GM19238 (cell line): Measurements from ENCODE around the gene NANOS2.

ENCODE experiments used
- DNase-seq: peaks from one replicate; pipeline ENCODE4 v3.0.0; 2011; ENCODE audit warnings: low spot score; ENCODE audit not compliant: insufficient read length

The NANOS2 gene

DNA sequence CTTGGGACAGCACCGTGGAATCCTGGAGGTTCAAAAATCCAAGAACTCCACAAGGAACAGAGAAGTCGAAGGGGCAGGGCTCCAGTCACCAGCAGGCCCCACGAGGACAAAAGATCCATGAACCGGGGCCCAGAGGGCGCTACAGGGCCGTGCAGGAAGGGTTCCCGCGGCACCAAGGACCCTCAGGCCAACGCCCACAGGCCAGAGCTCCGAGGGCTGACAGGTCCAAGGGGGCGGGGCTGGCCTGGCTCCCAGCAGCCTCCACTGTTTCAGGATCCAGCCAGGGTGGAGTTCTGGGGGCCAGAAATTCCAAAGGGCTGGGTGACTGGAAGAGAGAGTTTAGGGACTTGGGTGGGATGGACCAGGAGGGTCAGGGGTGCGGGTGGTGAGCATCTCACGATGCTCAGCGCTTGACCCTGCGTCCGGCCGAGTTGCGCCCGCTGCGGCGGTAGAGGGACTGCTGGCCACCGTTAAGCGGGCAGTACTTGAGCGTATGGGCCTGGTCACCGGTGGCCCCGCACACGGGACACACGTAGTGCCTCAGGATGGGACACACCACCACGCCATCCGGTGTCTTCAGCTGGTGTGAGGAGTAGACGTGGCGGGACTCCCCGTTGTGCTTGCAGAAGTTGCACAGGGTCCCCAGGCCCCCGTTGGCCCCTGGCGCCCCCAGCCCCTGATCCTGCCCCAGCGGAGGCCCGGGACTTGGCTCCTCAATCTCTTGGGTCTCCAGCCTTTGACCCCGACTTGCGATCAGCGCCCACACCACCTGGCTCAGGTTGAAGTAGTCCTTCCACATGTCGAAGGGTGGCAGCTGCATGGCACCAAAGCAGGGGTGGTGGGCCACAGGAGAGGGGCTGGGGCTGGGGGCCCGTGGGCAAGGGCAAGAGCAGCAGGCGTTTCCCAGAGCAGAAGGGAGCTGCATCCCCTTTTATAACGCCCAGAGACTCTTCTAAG, at the start of gene NANOS2:
TSS of gene NANOS2 (minus strand) at position 905 of the 957 bp plus-strand sequence. CDS start at position 820, 85 bp downstream.
- no peak for DNase-seq

DNA sequence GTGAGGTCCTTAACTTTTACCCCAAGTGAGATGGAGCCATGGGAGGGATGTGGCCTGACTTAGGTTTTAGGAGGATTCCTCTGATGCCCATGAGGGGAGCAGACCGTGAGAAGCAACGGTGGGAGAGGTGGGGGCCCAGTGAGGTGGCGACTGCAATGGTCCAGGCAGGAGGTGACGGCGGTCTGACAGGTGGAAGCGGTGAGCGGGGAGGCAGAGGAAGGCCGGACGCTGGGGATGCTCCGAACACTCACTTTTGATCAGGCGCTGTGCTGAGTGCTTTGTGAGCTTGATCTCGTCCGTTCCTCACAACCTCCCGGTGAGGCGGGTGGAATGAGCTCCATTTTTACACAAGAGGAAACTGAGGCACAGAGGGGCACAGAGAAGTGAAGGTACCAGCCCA, 47.4 kb upstream of the NANOS2 start:
- no peak for DNase-seq

DNA sequence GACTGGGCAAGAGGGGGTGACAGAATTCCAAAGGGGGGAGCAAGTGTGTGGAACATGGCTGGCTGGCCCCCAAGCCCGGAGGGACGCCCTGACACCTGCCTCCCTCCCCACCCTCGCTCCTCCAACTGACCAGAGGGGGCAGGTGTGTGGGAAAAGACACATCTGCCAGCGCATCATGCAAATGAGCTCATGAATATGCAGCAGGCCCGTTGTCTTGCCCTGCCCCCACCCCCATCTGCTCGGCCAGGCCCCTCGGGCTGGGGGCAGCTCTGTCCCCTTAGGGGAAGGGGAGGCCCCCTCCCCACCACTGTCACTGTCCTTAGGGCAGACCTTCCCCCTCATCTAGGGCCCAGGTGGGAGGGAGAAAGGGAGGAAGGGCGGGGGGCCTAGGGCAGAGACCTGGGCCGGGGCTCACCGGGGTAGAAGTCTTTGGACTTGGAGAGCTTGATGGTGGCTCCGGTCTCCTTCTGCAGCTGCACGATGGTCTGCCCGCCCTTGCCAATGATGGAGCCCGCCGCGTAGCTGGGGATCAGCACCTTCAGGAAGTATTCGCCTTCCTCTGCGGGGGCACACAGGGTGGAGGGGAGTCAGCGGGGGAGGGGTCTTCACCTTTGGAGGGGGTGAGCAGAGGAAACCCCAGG, 46.1 kb upstream of the NANOS2 start:
- no peak for DNase-seq

DNA sequence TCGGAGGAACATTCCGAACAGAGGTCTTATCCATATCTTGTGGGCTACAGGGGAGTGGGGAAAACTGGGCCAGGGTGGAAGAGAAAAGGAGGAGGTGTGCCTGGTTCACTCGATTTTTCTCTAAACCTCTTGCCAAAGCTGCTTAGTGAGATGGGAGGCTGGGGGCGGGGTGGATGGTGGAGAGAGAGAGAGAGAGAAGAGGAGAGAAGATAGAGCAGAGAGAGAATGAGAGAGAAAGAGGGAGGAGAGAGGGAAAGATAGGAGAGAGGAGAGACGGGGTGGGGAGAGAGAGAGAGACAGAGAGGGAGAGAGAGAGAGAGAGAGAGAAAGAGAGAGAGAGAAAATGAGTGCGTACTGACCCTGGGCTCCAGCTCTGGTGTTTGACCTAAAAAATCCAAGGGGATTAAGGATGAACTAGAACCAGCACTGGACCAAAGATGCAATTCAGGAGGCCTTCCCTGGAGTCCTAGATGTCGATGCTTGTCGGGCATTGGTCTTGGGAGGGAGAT, 45.0 kb upstream of the NANOS2 start:
- no peak for DNase-seq

DNA sequence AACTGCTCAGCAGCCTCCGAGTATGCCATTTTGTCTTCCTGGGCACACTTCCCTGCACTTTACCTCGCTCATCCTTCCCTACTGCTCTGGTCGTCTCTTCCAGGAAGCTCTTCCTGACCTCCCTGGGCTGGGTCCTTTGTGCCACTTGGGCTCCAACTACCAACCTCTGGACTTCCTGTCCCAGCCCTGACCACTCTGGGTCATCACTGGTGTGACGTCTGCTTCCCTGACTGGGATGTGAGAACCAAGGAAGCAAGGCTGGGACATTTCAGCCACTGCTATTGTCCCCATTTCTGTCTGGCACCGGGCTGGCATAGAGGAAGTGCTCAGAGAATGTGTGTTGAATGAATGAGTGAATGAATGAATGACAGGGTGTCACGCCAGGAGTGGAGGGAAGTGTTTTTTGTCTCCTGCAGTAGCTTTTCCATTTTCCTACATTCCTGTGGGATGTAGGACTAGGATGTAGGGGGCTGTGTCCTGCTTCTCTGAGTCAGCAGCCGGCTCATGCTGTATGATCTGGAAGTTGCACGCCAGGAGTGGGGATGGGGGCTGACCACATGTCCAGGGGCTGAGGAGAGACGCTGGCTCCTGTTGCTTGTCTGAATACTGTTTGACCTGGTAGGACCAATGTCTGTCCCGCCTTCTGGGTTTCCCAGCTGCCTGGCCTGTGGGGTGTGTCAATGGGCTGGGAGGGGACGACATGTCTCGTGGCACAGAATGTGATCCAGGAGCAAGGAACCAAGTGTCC, 44.4 kb upstream of the NANOS2 start:
- DNase-seq: no peak

DNA sequence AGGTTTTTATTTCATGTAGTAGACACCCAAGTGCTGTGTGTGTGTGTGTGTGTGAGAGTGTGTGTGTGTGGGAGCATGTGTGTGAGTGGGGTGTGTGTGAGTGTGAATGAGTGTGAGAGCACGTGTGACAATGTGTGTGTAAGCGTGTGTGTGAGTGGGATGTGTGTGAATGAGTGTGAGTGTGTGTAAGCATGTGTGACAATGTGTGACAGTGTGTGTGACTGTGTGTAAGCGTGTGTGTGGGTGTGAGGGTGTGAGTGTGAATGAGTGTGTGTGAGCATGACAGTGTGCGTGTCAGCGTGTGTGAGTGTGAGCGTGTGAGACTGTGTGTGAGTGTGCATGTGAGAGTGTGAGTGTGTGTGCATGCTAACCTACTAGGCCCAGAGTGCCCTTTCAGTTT, 43.7 kb upstream of the NANOS2 start:
- DNase-seq: no peak

DNA sequence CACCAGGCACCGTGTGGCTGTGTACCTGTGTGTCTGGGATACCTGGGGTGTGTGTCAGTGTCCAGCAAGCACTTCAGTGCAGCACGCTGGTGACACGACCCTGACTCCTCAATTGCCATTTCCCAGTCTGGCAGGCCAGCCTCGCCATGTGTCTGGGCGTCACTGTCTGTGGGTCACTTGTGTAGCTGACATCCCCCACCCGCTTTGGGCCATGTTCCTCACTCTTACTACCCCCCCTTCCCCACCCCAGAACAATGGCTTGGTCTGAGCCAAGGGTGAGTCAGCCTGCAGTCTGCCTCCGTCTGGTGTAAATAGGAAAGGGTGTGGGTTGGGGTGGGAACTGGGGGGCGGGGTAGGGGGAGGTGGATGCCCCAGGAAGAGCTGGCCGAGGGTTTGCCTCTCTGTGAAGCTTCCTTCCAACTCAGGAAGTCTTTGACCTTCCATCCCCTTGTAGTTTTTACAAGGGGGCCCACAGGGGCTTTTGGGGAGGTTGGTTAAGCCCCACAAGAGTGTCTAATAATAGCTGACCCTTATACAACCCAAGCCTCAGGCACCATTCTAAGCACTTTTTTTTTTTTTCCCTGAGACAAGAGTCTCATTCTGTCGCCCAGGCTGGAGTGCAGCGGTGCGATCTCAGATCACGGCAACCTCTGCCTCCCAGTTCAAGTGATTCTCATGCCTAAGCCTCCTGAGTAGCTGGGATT, 41.5 kb upstream of the NANOS2 start:
- no peak for DNase-seq

DNA sequence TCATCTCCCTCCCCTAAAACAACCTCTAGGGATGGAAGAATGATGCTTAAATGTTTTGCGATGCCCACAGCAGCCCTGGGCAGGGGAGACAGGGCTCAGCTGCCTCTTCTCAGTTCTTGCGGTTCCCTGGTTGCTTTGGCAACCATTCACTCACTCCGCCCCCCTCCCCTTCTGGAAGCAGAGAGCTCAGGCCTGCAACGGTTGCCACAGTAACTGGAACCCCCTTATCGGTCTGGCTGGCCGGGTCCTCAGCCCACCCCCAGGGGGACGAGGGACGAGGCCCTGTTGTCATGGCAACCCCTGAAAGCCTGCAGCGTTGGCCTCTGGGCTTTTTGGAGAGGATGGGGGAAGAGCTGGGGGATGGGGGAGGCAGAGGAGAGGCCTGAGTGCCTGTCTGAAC, 39.6 kb upstream of the NANOS2 start:
- DNase-seq: no peak

DNA sequence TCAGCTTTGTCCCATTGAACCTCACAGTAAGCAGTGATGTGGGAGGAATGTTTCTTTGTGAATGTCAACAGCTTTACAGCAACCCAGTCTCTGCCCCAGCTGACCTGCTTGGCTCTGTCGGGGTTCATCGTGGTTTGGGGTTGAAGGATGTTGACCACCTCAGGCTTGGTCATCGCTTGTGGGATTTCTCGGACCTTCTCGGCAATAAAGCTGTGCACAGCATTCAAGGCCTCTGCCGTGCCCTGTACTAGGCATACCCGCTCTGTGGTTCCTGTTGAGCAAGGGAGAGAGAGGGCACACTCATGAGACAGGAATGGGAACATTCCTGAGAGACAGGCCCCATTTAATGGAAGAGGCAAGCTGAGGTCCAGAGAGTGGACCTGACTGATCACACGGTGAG, 39.1 kb upstream of the NANOS2 start:
- no peak for DNase-seq

DNA sequence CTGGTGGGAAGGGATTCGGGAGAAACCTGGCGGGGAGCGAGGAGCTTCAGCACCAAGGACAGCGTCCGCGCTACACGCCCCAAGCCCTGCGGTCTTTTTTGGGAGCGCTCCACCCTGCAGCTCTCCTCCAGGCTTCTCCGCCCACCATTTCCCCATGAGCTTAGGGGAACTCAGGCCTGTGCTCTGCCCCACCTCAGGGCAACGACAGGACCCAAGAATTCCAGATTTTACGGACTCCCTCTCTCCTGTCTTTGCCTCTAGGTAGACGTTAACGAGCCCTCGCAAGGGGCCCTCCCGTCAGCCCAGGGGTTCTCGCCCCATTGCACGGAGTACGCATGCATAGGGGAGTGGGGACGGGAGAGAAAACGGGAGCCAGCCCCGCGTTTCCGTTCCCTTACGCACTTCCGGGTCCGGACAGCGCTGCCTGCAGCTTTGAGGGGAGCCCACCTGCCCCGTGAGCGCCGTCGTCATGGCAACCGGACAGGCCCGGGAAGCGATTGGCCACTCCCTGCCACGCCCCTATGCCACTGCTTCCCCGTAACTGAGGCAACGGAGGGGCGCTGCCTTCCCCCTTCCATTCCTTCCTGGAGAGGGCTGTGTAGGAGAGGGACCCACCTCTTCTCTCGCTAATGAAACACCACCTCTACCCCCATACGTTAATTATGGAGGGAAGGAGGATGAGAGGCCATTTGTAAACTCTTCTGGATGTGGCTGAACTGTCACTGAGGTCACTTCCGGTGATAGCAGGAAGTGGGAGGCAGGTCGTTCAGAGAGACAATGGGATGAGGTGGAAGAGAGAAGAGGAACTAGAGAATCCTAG, 38.3 kb upstream of the NANOS2 start:
- DNase-seq: no peak

DNA sequence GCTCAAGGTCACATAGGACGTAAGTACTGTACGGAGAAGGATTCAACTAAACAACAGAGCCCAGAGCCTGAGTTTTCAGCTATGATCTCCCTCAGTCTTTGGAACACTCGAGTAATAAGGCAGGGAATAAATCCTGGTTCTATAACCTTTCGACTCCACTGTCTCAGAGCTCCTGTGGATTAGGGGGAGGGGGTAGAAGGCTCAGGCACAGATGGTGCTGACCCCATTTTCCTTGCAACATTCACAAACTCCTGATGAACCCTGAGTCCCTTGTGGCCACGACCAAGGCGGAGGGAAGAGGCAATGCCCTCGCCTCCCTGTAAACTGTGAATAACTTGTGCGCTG, 37.7 kb upstream of the NANOS2 start:
- DNase-seq: no peak

DNA sequence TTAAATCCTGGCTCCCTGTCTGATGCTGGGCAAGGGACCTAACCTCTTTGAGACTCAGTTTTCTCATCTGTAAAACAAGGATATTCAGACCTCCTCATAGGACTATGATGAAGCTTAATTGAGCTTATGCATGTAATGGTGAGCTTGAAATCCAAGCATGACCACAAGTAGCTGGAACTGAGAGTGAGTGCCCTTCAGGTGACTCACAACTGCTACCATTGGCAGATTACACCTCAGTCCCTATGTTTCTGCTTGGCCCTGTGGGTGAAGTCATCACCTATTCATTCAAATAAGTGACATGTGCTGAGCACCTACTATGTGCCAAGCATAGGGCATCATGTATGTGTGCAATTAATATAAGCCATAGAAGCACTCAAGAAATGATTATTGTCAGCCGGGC, 33.3 kb upstream of the NANOS2 start:
- DNase-seq: no peak

DNA sequence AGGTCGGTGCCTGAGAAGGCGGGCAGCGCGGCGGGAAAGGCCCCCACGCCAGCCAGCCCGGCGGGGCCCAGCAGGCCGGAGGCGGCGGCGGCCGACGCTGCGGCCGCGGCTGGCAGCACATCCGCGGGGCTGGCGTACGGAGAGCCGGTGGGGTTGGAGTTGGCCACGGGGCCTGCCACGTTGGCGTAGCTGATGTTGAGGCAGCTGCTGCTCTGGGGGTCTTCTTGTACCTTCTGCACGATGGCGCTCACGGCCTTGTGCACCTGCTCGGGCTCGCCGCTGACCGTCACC, 25.9 kb upstream of the NANOS2 start:
- DNase-seq: no peak

DNA sequence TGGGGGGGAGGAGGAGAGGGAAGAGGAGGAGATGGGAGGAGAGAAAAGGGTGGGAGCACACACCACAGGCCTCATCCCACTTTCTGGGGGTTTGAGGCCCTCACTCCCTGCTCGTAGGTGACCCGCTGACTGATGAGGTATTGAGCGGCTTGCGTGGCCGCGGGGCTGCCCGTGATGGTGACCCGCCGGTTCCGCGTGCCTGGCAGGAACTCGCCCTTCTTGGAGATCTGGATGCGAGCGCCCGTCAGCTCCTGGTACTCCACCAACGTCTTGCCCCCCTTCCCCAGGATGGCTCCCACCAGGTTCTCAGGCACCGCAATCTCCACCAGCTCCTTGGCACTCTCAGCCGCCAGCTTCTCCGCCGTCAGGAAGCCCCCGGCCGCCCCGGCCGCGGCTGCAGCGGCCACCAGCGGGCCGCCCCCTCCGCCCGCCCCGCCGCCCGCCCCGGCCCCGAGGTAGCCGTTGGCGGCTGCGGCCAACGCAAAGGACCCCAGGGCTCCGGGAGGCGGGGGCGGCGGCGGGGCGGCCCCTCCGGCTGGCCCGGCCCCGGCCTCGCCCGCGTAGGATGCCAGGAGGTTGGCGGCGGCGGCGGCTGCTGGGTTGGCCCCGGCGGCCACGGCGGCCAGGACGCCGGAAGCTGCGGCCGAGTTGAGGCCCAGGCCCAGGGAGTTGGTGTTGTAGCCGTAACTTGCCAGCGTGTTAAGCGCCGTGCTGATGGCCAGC, 25.4 kb upstream of the NANOS2 start:
- no peak for DNase-seq

DNA sequence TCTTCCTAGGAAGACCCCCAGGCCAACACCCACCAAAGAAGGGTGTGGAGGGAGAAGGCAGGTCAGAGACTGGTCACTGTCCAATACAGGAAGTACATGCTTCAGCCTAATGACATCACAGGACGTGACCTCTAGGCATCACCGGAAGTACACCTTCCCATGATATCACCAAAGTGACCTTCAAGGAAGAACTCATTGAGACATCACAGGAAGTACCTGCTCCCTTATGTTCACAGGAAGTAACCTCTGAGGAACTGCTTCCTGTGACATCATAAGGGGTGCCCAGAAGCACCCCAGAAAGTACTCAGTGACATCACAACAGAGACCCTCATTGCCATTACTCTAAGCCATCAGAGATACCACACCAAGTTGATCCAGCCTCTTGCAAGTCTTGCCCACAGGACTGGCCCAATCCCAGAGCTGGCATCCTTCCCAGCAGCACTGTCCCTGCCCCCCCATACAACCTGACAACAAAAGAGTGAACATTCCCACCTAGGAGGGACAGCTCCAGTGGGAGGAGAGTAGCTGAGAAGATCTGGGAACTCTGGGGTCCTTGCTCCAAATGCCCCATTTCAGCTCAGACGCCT, 24.2 kb upstream of the NANOS2 start:
- no peak for DNase-seq

DNA sequence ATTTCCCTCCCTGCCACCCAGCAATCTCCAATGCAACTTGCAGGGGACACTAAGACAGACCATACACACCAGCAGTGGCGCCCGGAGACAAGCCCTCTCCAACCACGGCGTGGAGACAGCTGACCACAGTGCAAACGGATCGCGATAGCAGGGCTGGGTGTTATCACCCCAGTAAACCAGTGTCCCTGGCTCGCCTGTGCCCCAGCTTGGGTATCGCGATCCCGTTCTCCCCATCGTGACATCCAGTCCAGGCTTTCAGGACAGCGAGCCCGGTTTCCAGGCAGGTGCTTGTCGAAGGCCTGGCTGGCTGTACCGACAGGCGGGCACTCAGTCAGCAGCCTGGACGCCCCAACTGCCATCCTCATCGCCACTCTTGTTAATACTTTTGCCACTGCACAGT, 20.7 kb upstream of the NANOS2 start:
- DNase-seq: no peak

DNA sequence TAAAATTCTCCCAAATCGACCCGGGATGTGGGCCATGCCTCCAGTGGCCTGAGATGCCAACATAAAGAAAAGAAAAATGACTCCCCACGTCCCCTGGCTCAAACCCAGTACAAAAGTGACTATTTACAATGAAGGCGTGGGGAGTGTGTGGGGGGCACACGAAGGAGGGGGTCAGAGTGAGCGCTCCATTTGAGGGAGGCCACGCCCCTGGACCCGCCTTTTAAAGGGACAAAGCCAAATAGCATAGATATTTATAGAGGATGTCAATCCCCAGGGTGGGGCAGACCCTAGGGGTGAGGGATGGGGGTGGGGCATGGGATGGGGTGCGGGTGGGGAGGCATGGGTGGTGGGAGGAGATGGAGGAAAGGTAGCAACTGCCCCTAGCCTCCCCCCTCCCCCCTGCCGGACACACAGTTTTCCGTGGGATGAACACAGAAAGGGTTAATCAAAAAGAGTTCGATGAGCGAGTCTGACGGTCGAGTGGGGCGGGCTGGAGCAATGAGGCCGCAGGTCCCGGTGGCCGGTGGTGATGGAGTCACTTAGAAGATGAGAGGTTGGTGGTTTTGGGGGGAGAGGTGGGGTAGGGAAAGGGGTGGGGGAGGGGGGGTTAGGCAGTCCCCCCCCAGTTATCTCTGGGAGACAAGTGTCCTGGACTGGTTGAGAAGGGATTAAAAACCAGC, 20.1 kb upstream of the NANOS2 start:
- DNase-seq: no peak

DNA sequence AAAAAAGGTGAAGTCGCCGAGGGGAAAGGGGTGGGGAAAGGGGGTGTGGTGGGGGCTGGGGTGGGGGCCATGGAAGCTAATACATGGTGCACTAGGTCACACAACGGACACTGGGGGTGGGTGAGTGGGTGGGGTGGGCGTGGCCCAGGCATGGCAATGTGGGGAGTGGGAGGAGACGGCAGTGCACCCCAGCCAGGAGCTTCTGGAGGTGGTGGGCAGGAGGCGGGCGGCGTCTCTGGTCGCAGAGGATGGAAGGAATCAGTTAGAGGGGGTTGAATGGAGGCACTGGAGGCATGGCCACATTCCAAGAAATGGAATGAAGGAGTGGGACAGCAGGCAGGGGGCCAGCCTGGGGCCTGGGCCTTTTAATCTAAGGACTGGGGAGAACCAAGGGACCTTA, 19.2 kb upstream of the NANOS2 start:
- no peak for DNase-seq

DNA sequence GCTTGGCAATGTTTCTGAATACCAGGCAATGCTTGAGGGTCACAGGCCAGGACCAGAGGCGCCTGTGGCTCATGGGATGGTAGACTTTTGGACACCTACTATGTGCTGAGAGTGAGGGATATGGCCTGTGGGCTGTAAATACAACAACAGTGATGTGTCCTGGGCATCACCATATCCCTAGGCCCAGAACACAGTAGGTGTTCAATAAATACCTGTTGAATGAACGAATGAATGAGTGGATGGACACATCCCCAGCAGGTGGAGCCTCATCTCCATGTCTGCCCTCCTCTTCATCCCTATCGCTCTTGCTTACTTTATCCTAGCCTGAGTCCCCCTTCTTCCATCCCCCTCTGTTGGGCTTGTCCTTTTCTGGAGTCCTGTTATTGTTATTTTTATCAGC, 16.5 kb upstream of the NANOS2 start:
- DNase-seq: no peak
